GM04503 (cell line): ENCODE measurements around the gene APC2.

Experiments used
- DNase-seq: peaks from one replicate; pipeline ENCODE4 v3.0.0-alpha.2; 2012; ENCODE audit warnings: low read depth

The APC2 gene

GRCh38 chr19:1478934-1479707 is 29.2 kb downstream of the APC2 start, which contains the start of gene C19orf25:
TSS of gene C19orf25 (minus strand) at chr19:1479215. CDS start at chr19:1478903, 312 bp downstream.
- peak; percentile 60 for DNase-seq

- DNase-seq: no peak
Measured at GRCh38 chr19:1481224-1481892, 31.4 kb downstream of the APC2 start.

GRCh38 chr19:1481893-1482360 is 32.0 kb downstream of the APC2 start:
- DNase-seq: no peak

GRCh38 chr19:1482361-1483130 is 32.6 kb downstream of the APC2 start:
- no peak for DNase-seq

GRCh38 chr19:1483131-1483978 is 33.4 kb downstream of the APC2 start:
- DNase-seq: no peak

- no peak for DNase-seq
Measured at GRCh38 chr19:1483979-1484428, 34.1 kb downstream of the APC2 start.

GRCh38 chr19:1486720-1487575 is 37.0 kb downstream of the APC2 start:
- DNase-seq: no peak

- DNase-seq: no peak
Measured at GRCh38 chr19:1487576-1488281, 37.8 kb downstream of the APC2 start.

GRCh38 chr19:1488282-1488601 is 38.3 kb downstream of the APC2 start:
- no peak for DNase-seq

GRCh38 chr19:1489463-1490310 is 39.8 kb downstream of the APC2 start:
- no peak for DNase-seq

GRCh38 chr19:1490311-1491113 is 40.6 kb downstream of the APC2 start, which contains the start of gene PCSK4:
TSS of gene PCSK4 (minus strand) at chr19:1490350. CDS start at chr19:1490346, 4 bp downstream.
- peak; percentile 92 for DNase-seq

- no peak for DNase-seq
Measured at GRCh38 chr19:1491114-1491848, 41.4 kb downstream of the APC2 start, which contains the start of gene REEP6. TSS of gene REEP6 (plus strand) at chr19:1491181. CDS start at chr19:1491270, 89 bp downstream.

GRCh38 chr19:1491849-1492170 is 41.9 kb downstream of the APC2 start:
- DNase-seq: no peak

- no peak for DNase-seq
Measured at GRCh38 chr19:1492474-1493006, 42.6 kb downstream of the APC2 start.

- DNase-seq: no peak
Measured at GRCh38 chr19:1494115-1494815, 44.3 kb downstream of the APC2 start.

- no peak for DNase-seq
Measured at GRCh38 chr19:1495051-1495798, 45.3 kb downstream of the APC2 start.
